ENCODE data around the gene MASP1. TPM values are rescaled to one million over a fixed set of nuclear protein-coding genes. Genes with fewer than 3 reads are reported as not detected.

Gene MASP1
- total RNA-seq, 4 donors from 2014 or later: 0.92 to 4.6 (median 1.2) TPM

- no peak for DNase-seq
- no peak for TF ChIP-seq POLR2A (IDR thresholded peaks at IDR 0.05)
- TF ChIP-seq, protein P1, sequence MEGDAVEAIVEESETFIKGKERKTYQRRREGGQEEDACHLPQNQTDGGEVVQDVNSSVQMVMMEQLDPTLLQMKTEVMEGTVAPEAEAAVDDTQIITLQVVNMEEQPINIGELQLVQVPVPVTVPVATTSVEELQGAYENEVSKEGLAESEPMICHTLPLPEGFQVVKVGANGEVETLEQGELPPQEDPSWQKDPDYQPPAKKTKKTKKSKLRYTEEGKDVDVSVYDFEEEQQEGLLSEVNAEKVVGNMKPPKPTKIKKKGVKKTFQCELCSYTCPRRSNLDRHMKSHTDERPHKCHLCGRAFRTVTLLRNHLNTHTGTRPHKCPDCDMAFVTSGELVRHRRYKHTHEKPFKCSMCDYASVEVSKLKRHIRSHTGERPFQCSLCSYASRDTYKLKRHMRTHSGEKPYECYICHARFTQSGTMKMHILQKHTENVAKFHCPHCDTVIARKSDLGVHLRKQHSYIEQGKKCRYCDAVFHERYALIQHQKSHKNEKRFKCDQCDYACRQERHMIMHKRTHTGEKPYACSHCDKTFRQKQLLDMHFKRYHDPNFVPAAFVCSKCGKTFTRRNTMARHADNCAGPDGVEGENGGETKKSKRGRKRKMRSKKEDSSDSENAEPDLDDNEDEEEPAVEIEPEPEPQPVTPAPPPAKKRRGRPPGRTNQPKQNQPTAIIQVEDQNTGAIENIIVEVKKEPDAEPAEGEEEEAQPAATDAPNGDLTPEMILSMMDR (IDR thresholded peaks at IDR 0.05): no peak
- no peak overlapping the region for H3K4me3 ChIP-seq
- peaks cover 0 to 11% (median 0%) of the 10 kb centered on the region in 4 donors for H3K27me3 ChIP-seq
- H3K27ac ChIP-seq: no peak overlapping the region
- WGBS, 2 donors: 78 to 88% methylated on average over 1 to 2 of the region's 2 CpGs
- H3K9me3 ChIP-seq: no peaks in the 10 kb centered on the region
- intact Hi-C loops (cut with DNase I): no loop called here
- H3K4me1 ChIP-seq: no peaks in the 10 kb centered on the region
- H3K36me3 ChIP-seq: no peaks in the 10 kb centered on the region
Measured at GRCh38 chr3:187228740-187229139, 62.8 kb downstream of the MASP1 start.

DNA sequence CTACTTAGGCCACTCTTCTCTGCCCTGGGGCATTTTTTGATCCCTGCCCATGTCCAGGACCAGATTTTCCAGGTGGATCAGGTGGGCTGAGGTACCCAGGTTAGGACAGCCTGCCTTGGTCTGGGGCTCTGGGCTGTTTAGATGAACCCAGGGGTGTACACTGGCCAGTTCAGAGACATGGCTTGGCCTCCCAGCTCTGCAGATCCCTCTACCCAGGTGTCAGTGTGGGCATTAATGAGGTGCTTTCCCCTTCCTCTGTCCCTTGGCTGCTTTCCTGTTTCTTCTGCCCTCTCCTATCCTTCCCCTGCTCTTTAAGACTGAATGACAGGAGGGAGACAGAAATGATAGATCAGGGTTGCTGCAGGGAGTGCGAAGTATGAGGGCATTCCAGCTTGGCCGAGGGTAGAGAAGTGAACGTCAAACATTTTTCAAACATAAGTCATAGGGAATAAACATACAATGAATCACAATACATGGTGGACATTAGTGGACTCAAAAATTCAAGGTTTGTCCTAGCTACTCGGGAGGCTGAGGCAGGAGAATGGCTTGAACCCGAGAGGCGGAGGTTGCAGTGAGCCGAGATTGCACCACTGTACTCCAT is 63.8 kb downstream of the MASP1 start:
- 77 to 88% methylated on average over 7 of the region's 7 CpGs for WGBS, 2 donors
- no peak overlapping the region for H3K4me3 ChIP-seq
- H3K27ac ChIP-seq: no peak overlapping the region
- no peak for DNase-seq
- TF ChIP-seq POLR2A (IDR thresholded peaks at IDR 0.05): no peak
- TF ChIP-seq, protein P1 (IDR thresholded peaks at IDR 0.05): no peak
- H3K9me3 ChIP-seq: no peaks in the 10 kb centered on the region
- H3K4me1 ChIP-seq: no peaks in the 10 kb centered on the region
- peaks cover 0 to 11% (median 0%) of the 10 kb centered on the region in 4 donors for H3K27me3 ChIP-seq
- intact Hi-C loops (cut with DNase I): no loop called here
- no peaks in the 10 kb centered on the region for H3K36me3 ChIP-seq

DNA sequence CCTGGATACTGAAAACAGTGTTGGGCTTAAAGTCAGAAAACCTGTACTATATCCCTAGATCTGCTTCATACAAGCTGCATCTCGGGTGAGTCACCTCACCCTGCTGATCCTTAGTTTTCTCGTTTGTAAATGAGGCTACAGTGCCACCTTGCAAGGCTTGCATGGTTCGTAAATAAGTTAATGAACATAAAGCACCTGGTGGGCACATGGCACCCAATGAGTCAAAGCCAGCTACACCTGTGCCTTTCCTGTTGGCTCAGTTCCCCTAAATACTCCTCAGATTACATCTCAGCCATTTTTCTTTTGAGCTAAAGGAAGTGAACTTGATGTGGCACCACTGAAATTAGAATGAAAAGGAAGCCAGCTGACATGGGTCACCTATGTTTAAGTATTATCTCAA is 67.7 kb downstream of the MASP1 start:
- intact Hi-C loops (cut with DNase I): loop anchor here (5.0 kb wide), 1 partner anchor 459 kb away; no protein-coding TSS in a partner anchor
- no peaks in the 10 kb centered on the region for H3K36me3 ChIP-seq
- peaks cover 0 to 5% (median 0%) of the 10 kb centered on the region in 4 donors for H3K27me3 ChIP-seq
- no peaks in the 10 kb centered on the region for H3K9me3 ChIP-seq
- no peak for DNase-seq
- H3K27ac ChIP-seq: no peak overlapping the region
- no peaks in the 10 kb centered on the region for H3K4me1 ChIP-seq
- H3K4me3 ChIP-seq: no peak overlapping the region
- 13 to 31% methylated on average over 1 to 3 of the region's 3 CpGs for WGBS, 2 donors
- TF ChIP-seq POLR2A (IDR thresholded peaks at IDR 0.05): no peak
- TF ChIP-seq, protein P1 (IDR thresholded peaks at IDR 0.05): no peak

DNA sequence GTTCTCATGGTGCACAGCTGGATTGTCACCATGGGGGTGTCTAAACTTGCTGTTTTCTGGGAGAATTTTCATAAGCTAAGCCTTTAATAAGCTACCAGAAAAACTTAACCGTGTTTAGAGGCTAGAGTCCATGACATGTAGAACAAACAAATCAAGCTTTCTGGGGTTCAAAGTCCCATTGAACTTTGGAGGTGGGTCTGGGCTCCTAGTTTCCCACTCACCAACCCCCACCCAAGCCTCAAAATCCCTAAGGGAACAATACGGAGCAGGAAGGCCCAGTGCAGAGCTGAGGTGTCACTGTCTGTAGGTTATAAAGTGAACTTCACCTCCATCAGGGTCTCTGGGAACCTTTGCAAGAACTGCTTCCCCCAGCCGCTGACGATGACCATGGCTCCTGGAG is 68.7 kb downstream of the MASP1 start:
- intact Hi-C loops (cut with DNase I): loop anchor here (5.0 kb wide), 1 partner anchor 460 kb away; no protein-coding TSS in a partner anchor

DNA sequence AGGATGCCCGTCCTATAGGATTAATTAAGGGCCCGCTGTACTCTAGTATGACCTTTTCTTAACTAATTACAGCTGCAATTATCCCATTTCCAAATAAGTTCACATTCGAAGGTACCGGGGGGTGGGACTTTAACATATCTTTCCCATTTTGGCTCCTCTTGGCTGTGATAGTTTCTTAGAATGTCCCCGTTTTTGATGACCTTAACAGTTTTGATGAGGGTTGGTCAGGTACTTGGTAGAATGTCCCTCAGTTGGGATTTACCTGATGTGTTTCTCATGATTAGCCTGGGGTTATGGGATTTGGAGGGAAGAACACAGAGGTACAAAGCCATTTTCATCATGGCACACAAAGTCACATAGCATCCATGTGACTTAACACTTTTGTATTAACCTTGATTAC is 76.1 kb downstream of the MASP1 start:
- Histone ChIP-seq H3K27me3 (no peaks in the 10 kb centered on the region), H3K27ac (no peak overlapping the region), H3K9me3 (no peaks in the 10 kb centered on the region), H3K4me3 (no peak overlapping the region), H3K36me3 (no peaks in the 10 kb centered on the region), H3K4me1 (peaks cover 0 to 24% (median 9%) of the 10 kb centered on the region in 3 donors)
- intact Hi-C loops (cut with DNase I): no loop called here
- DNase-seq: no peak
- WGBS, 2 donors: 80 to 95% methylated on average over 5 of the region's 5 CpGs
- no peak for TF ChIP-seq POLR2A (IDR thresholded peaks at IDR 0.05)
- TF ChIP-seq, protein P1 (IDR thresholded peaks at IDR 0.05): no peak

More for the DNA sequence above, 68.7 kb downstream of the MASP1 start:
- no peak overlapping the region for H3K27ac ChIP-seq
- no peaks in the 10 kb centered on the region for H3K4me1 ChIP-seq
- DNase-seq: no peak
- H3K4me3 ChIP-seq: no peak overlapping the region
- no peaks in the 10 kb centered on the region for H3K36me3 ChIP-seq
- 47% methylated on average over 2 of the region's 4 CpGs; no CpG with 5 or more reads in 1 of the 2 donors for WGBS, 2 donors
- no peak for TF ChIP-seq POLR2A (IDR thresholded peaks at IDR 0.05)
- TF ChIP-seq, protein P1 (IDR thresholded peaks at IDR 0.05): no peak
- no peaks in the 10 kb centered on the region for H3K9me3 ChIP-seq
- H3K27me3 ChIP-seq: peaks cover 0 to 5% (median 0%) of the 10 kb centered on the region in 4 donors
